CD4-positive, alpha-beta T cell (primary cell): Measurements from ENCODE around the gene LNX2. TPM values are rescaled to one million over a fixed set of nuclear protein-coding genes. Genes with fewer than 3 reads are reported as not detected.

Source experiments
- ATAC-seq: fragments of 200-7000 bp; cut with Tn5 transposase; one replicate; pipeline ENCODE4 v1.10.0; 2022; ENCODE audit warnings: mild to moderate bottlenecking; ENCODE audit not compliant: poor library complexity
- CTCF ChIA-PET: fragments of 350-600 bp; sonication (Branson Sonifier 250); formaldehyde crosslinking; loops from one replicate; lab custom pipeline; 2021; ENCODE audit warnings: antibody characterized with exemption, inconsistent platforms; lab: Charles Lee
- POLR2A ChIA-PET: fragments of 350-600 bp; sonication (Branson Sonifier 250); formaldehyde crosslinking; loops from one replicate; lab custom pipeline; 2021; ENCODE audit warnings: antibody characterized with exemption, inconsistent platforms; lab: Charles Lee
- DNase-seq, 14 experiments: peaks; one replicate each; pipeline ENCODE4 v3.0.0-alpha.2; 2013 to 2020; ENCODE audit warnings: mixed read lengths in 2 of 14
- H3K27ac ChIP-seq, 2 donors: one replicate each; pipeline versions ENCODE4 v1.5.1 to v1.7.0; 2013; ENCODE audit warnings: low read length in 2 of 2, low read depth in 1 of 2, mild to moderate bottlenecking in 1 of 2
- H3K27me3 ChIP-seq, 2 experiments: 1 replicate in 1 of 2; 2 replicates in 1 of 2; pipeline versions ENCODE4 v1.6.1 to v1.7.0; 2013; ENCODE audit warnings: low read length in 2 of 2, control low read depth in 1 of 2, mild to moderate bottlenecking in 1 of 2, moderate library complexity in 1 of 2; ENCODE audit not compliant: insufficient read depth in 2 of 2, control insufficient read depth in 1 of 2
- H3K36me3 ChIP-seq: one replicate; pipeline ENCODE4 v1.6.1; 2013; ENCODE audit warnings: low read length, control low read depth; ENCODE audit not compliant: insufficient read depth
- H3K4me1 ChIP-seq: one replicate; pipeline ENCODE4 v1.6.1; 2013; ENCODE audit warnings: low read length, control low read depth; ENCODE audit not compliant: insufficient read depth
- H3K4me3 ChIP-seq: one replicate; pipeline ENCODE4 v1.5.1; 2013; ENCODE audit warnings: mild to moderate bottlenecking, low read length, moderate library complexity
- H3K9me3 ChIP-seq, 2 experiments: 1 replicate in 1 of 2; 2 replicates in 1 of 2; pipeline versions ENCODE4 v1.6.1 to v1.7.0; 2013; ENCODE audit warnings: low read length in 2 of 2, mild to moderate bottlenecking in 2 of 2, control low read depth in 1 of 2, moderate library complexity in 1 of 2; ENCODE audit not compliant: control insufficient read depth in 1 of 2, insufficient read depth in 1 of 2
- H3K27ac Mint-ChIP-seq: one replicate; pipeline ENCODE4 v1.8.0; 2020; ENCODE audit warnings: mixed read lengths
- H3K27me3 Mint-ChIP-seq: one replicate; pipeline ENCODE4 v1.8.0; 2021; ENCODE audit warnings: mixed read lengths
- H3K36me3 Mint-ChIP-seq: one replicate; pipeline ENCODE4 v1.8.0; 2021; ENCODE audit warnings: low read depth, mixed read lengths
- H3K4me1 Mint-ChIP-seq: one replicate; pipeline ENCODE4 v1.8.0; 2021; ENCODE audit warnings: low read depth, mixed read lengths
- H3K4me3 Mint-ChIP-seq: one replicate; pipeline ENCODE4 v1.8.0; 2020; ENCODE audit warnings: mild to moderate bottlenecking, mixed read lengths
- H3K9me3 Mint-ChIP-seq: one replicate; pipeline ENCODE4 v1.8.0; 2020; ENCODE audit warnings: mixed read lengths
- intact Hi-C, 2 experiments: fragments of 100-400 bp; cut with DNase I in 1 of 2; cut with micrococcal nuclease in 1 of 2; formaldehyde crosslinking; loops; one replicate each; pipeline versions ENCODE4 v1.15.1 to v1.9.0; 2023 to 2025; cut with DNase I, micrococcal nuclease
- total RNA-seq, 174 experiments: library from RNA in 2 of 174; stranded (reverse) in 2 of 174; gene quantifications; one replicate each; pipeline ENCODE4 v1.2.3 and lab custom pipeline; 2021 to 2026
- TF ChIP-seq, protein P1 (sequence below): fragments of 200-600 bp; IDR thresholded peaks from one replicate; pipeline ENCODE4 v1.8.0; 2022; ENCODE audit warnings: antibody characterized with exemption, mild to moderate bottlenecking

The LNX2 gene
- total RNA-seq, 2 experiments from 2014 or later: 3.5 to 3.9 TPM

DNA sequence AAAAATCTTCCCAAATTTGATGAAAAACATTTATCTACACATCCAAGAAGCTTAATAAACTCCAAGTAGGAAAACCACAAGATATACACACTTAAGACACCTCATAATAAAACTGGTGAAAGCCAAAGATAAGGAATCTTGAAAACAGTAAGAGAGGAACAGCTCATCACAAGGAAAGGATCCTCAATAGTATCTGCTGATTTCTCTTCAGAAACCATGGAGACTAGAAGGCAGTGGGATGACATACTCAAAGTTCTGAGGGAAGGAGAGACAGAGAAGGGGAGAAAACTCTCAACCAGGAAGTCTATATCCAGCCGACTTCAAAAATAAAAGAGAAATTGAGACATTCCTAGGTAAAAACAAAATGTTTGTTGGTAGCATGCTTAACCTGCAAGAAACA lies 45.7 kb downstream of the LNX2 start:
- Histone ChIP-seq H3K36me3 (peaks cover 2% of the 10 kb centered on the region), H3K4me1 (no peaks in the 10 kb centered on the region), H3K9me3 (no peaks in the 10 kb centered on the region), H3K4me3 (no peak overlapping the region), H3K27ac (no peak overlapping the region), H3K27me3 (no peaks in the 10 kb centered on the region)
- ATAC-seq (no peak), DNase-seq (no peak)
- Mint-ChIP-seq H3K4me3 (no peak overlapping the region), H3K9me3 (no peaks in the 10 kb centered on the region), H3K4me1 (peaks cover 18% of the 10 kb centered on the region), H3K36me3 (peaks cover 64% of the 10 kb centered on the region), H3K27me3 (no peaks in the 10 kb centered on the region), H3K27ac (no peak overlapping the region)
- ChIA-PET POLR2A (no interaction called here), CTCF (no interaction called here)
- intact Hi-C loops: no loop called here
- TF ChIP-seq, protein P1, sequence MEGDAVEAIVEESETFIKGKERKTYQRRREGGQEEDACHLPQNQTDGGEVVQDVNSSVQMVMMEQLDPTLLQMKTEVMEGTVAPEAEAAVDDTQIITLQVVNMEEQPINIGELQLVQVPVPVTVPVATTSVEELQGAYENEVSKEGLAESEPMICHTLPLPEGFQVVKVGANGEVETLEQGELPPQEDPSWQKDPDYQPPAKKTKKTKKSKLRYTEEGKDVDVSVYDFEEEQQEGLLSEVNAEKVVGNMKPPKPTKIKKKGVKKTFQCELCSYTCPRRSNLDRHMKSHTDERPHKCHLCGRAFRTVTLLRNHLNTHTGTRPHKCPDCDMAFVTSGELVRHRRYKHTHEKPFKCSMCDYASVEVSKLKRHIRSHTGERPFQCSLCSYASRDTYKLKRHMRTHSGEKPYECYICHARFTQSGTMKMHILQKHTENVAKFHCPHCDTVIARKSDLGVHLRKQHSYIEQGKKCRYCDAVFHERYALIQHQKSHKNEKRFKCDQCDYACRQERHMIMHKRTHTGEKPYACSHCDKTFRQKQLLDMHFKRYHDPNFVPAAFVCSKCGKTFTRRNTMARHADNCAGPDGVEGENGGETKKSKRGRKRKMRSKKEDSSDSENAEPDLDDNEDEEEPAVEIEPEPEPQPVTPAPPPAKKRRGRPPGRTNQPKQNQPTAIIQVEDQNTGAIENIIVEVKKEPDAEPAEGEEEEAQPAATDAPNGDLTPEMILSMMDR: no peak

DNA sequence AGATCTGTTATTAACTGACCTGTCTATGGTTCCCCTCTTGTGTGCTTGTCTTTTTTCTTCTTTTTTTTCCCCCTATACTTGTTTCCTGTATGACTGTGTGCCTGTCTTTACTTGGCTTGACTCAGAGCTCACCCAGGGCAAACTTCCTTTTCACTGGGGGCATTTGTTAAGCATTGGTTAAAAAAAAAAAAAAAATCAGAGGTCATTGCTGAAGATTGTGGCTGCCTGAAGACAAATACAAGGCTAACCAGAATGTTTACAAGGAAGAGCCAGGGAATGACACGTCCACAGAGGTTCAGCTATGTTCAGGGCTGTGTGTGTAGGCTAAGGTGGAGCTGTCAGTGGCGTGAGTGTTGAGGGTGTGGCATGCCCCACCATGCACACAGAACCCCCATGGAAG lies 47.1 kb downstream of the LNX2 start:
- Mint-ChIP-seq H3K27me3 (no peaks in the 10 kb centered on the region), H3K4me1 (peaks cover 13% of the 10 kb centered on the region), H3K27ac (no peak overlapping the region), H3K4me3 (no peak overlapping the region), H3K36me3 (peaks cover 58% of the 10 kb centered on the region), H3K9me3 (no peaks in the 10 kb centered on the region)
- intact Hi-C loops: no loop called here
- ATAC-seq (no peak), DNase-seq (no peak)
- Histone ChIP-seq H3K9me3 (no peaks in the 10 kb centered on the region), H3K27me3 (no peaks in the 10 kb centered on the region), H3K36me3 (peaks cover 11% of the 10 kb centered on the region), H3K27ac (no peak overlapping the region), H3K4me1 (no peaks in the 10 kb centered on the region), H3K4me3 (no peak overlapping the region)
- TF ChIP-seq, protein P1: no peak
- CTCF ChIA-PET: no interaction called here
- POLR2A ChIA-PET: no interaction called here

DNA sequence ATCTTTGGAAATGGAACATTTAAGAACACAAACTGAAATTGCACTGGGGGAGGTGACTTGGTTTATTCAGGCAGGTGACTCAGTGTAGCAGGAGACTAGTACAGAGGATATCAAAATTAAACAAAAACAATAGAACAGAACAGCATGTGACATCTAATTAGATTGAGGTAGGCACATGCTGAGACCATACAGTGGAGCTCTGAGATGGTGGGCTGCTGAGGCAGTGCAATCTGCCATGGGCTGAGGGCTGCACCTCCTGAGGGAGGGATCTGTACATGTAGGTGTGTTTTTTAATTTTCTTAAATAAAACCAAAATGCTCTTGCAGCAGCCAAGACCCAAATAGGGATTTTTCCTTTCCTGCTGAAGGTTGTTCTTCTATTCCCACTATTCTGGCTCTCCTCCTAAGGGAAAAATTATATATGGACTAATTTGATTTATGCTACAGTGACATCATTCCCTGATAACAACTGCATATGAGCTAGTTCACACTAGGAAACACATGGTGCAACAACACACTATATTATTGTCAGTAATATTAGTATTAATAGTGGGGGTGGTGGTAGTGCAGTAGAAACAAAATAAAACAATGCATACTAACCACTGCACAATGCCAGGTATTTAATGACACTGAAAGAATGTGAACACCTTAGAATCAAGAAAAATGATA lies 48.0 kb downstream of the LNX2 start:
- DNase-seq (no peak), ATAC-seq (no peak)
- intact Hi-C loops: no loop called here
- Histone ChIP-seq H3K4me1 (no peaks in the 10 kb centered on the region), H3K9me3 (no peaks in the 10 kb centered on the region), H3K36me3 (peaks cover 20% of the 10 kb centered on the region), H3K27ac (no peak overlapping the region), H3K27me3 (no peaks in the 10 kb centered on the region), H3K4me3 (no peak overlapping the region)
- Mint-ChIP-seq H3K4me1 (peaks cover 13% of the 10 kb centered on the region), H3K9me3 (no peaks in the 10 kb centered on the region), H3K27me3 (no peaks in the 10 kb centered on the region), H3K36me3 (peaks cover 50% of the 10 kb centered on the region), H3K4me3 (no peak overlapping the region), H3K27ac (no peak overlapping the region)
- TF ChIP-seq, protein P1: no peak
- ChIA-PET POLR2A (no interaction called here), CTCF (interaction anchor here (0.6 kb wide), 1 partner anchor 539 kb away, joined by 4 read pairs; no protein-coding TSS in a partner anchor)
